Measurements from ENCODE around the gene GPM6B.

Gene GPM6B

GRCh38 chrX:13791559-13791958 lies 25.3 kb downstream of the GPM6B start:
- Histone ChIP-seq H3K4me1 (ENCODE audit: insufficient read depth, poor library complexity, severe bottlenecking) (no peaks in the 10 kb centered on the region), H3K36me3 (ENCODE audit: low read depth) (no peaks in the 10 kb centered on the region), H3K4me3 (ENCODE audit: severe bottlenecking) (no peak overlapping the region), H3K27me3 (ENCODE audit: insufficient read depth, poor library complexity, severe bottlenecking) (no peaks in the 10 kb centered on the region), H3K27ac (ENCODE audit: poor library complexity, severe bottlenecking) (no peak overlapping the region), H3K9me3 (ENCODE audit: severe bottlenecking) (no peaks in the 10 kb centered on the region)
- ATAC-seq (ENCODE audit: low read depth) (no peak), DNase-seq (ENCODE audit: low spot score) (no peak)
- TF ChIP-seq CTCF (IDR thresholded peaks at IDR 0.05; ENCODE audit: poor library complexity, severe bottlenecking), result no peak

GRCh38 chrX:13791145-13791544 lies 25.7 kb downstream of the GPM6B start:
- Histone ChIP-seq H3K4me1 (ENCODE audit: insufficient read depth, poor library complexity, severe bottlenecking) (no peaks in the 10 kb centered on the region), H3K36me3 (ENCODE audit: low read depth) (no peaks in the 10 kb centered on the region), H3K9me3 (ENCODE audit: severe bottlenecking) (no peaks in the 10 kb centered on the region), H3K4me3 (ENCODE audit: severe bottlenecking) (no peak overlapping the region), H3K27ac (ENCODE audit: poor library complexity, severe bottlenecking) (no peak overlapping the region), H3K27me3 (ENCODE audit: insufficient read depth, poor library complexity, severe bottlenecking) (no peaks in the 10 kb centered on the region)
- ATAC-seq (ENCODE audit: low read depth), result no peak
- DNase-seq (ENCODE audit: low spot score), result no peak
- TF ChIP-seq CTCF (IDR thresholded peaks at IDR 0.05; ENCODE audit: poor library complexity, severe bottlenecking), result no peak

GRCh38 chrX:13790206-13791131 lies 26.4 kb downstream of the GPM6B start:
- no peak overlapping the region for H3K27ac ChIP-seq (ENCODE audit: poor library complexity, severe bottlenecking)
- H3K27me3 ChIP-seq (ENCODE audit: insufficient read depth, poor library complexity, severe bottlenecking), result no peaks in the 10 kb centered on the region
- no peaks in the 10 kb centered on the region for H3K4me1 ChIP-seq (ENCODE audit: insufficient read depth, poor library complexity, severe bottlenecking)
- H3K9me3 ChIP-seq (ENCODE audit: severe bottlenecking), result no peaks in the 10 kb centered on the region
- DNase-seq (ENCODE audit: low spot score) (no peak), ATAC-seq (ENCODE audit: low read depth) (no peak)
- TF ChIP-seq CTCF (IDR thresholded peaks at IDR 0.05; ENCODE audit: poor library complexity, severe bottlenecking), result no peak
- no peak overlapping the region for H3K4me3 ChIP-seq (ENCODE audit: severe bottlenecking)
- no peaks in the 10 kb centered on the region for H3K36me3 ChIP-seq (ENCODE audit: low read depth)

- H3K4me1 ChIP-seq (ENCODE audit: insufficient read depth, poor library complexity, severe bottlenecking), result no peaks in the 10 kb centered on the region
- H3K27ac ChIP-seq (ENCODE audit: poor library complexity, severe bottlenecking), result no peak overlapping the region
- ATAC-seq (ENCODE audit: low read depth) (no peak), DNase-seq (ENCODE audit: low spot score) (no peak)
- no peak for TF ChIP-seq CTCF (IDR thresholded peaks at IDR 0.05; ENCODE audit: poor library complexity, severe bottlenecking)
- H3K4me3 ChIP-seq (ENCODE audit: severe bottlenecking), result no peak overlapping the region
- no peaks in the 10 kb centered on the region for H3K36me3 ChIP-seq (ENCODE audit: low read depth)
- no peaks in the 10 kb centered on the region for H3K9me3 ChIP-seq (ENCODE audit: severe bottlenecking)
- H3K27me3 ChIP-seq (ENCODE audit: insufficient read depth, poor library complexity, severe bottlenecking), result no peaks in the 10 kb centered on the region
Observed at GRCh38 chrX:13786048-13786447, 30.8 kb downstream of the GPM6B start.

GRCh38 chrX:13780868-13781427 lies 35.9 kb downstream of the GPM6B start:
- no peaks in the 10 kb centered on the region for H3K9me3 ChIP-seq (ENCODE audit: severe bottlenecking)
- no peaks in the 10 kb centered on the region for H3K4me1 ChIP-seq (ENCODE audit: insufficient read depth, poor library complexity, severe bottlenecking)
- TF ChIP-seq CTCF (IDR thresholded peaks at IDR 0.05; ENCODE audit: poor library complexity, severe bottlenecking), result no peak
- no peak overlapping the region for H3K4me3 ChIP-seq (ENCODE audit: severe bottlenecking)
- no peak for DNase-seq (ENCODE audit: low spot score)
- H3K27ac ChIP-seq (ENCODE audit: poor library complexity, severe bottlenecking), result no peak overlapping the region
- H3K36me3 ChIP-seq (ENCODE audit: low read depth), result no peaks in the 10 kb centered on the region
- H3K27me3 ChIP-seq (ENCODE audit: insufficient read depth, poor library complexity, severe bottlenecking), result no peaks in the 10 kb centered on the region
- no peak for ATAC-seq (ENCODE audit: low read depth)

All from RWPE2 (cell line).